NCI-H82 treated with DMSO at 0.1 percent for 48 hours (cell line): ENCODE measurements around the gene CTDNEP1.

Experiments used
- DNase-seq: peaks from one replicate; lab custom pipeline; 2025; ENCODE audit not compliant: unreplicated experiment; lab: John Stamatoyannopoulos, UW

The CTDNEP1 gene

DNA sequence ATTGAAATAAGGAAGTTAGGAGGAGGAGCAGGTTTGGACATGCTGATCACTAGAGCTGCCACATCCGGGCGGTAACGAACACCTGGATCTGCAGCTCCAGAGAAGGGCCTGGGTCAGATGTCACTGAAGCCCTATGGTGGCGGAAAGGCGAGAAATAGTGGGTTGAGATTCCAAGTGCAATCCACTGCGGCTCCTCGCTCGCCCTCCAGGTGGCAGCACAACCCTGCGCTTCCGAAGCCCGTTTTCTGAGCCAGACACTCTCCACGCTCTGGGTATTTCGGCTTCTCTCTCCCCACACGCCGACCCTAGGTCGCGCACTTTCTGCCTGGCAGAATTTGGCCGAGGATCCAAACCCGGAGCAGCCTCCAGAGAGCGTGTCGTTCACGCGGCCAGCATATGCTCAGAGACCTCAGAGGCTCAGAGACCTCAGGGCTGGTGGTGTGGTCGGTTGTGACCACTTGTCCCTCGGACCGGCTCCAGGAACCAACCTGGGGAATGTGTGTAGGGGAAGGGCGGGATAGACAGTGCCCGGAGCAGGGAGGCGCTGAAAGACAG, 29.1 kb upstream of the CTDNEP1 start:
- peak; percentile 94 for DNase-seq

DNA sequence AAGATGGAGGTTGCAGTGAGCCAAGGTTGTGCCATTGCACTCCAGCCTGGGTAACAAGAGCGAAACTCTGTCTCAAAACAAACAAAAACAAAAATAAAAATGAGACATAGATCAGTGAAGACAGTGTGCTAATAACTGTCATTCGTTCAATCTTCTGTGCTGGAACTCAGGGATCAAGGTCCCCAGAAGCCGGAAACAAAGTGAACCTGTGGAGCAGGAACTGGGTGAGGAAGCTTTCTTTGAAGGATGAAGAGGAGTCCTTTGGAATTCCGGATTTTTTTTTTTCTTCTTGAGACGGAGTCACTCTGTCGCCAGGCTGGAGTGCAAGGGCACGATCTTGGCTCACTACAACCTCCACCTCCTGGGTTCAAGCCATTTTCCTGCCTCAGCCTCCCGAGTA, 27.9 kb upstream of the CTDNEP1 start:
- no peak for DNase-seq

DNA sequence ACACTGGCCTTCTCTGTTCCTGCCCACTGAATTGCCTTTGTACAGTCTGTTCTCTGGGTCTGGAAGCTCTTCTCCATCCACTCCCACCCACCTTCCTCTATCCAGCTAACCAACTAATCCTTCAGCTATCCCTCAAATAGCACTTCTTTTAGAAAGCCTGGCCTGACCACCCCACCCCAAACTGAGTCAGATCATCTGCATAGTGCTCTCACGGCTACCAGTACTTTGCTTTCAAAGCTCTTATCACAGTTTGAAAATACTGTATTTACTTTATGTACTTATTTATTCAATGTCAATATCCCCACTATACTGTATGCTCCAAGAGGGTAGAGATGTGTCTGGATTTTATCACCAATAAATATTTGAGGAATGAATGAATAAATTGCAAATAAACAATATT, 15.2 kb upstream of the CTDNEP1 start:
- DNase-seq: no peak

DNA sequence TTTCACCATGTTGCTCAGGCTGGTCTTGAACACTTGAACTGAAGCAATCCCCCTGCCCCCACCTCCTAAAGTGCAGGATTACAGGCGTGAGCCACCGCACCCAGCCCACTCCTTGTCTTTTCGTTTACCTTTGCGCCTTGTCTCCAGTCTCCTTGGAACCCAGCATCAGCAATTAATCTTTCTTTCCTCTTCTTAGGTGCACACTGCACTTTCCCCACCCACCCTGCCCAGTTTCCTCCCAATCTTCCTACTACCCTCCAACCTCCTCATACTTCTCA, 12.2 kb upstream of the CTDNEP1 start:
- DNase-seq: peak; percentile 16

DNA sequence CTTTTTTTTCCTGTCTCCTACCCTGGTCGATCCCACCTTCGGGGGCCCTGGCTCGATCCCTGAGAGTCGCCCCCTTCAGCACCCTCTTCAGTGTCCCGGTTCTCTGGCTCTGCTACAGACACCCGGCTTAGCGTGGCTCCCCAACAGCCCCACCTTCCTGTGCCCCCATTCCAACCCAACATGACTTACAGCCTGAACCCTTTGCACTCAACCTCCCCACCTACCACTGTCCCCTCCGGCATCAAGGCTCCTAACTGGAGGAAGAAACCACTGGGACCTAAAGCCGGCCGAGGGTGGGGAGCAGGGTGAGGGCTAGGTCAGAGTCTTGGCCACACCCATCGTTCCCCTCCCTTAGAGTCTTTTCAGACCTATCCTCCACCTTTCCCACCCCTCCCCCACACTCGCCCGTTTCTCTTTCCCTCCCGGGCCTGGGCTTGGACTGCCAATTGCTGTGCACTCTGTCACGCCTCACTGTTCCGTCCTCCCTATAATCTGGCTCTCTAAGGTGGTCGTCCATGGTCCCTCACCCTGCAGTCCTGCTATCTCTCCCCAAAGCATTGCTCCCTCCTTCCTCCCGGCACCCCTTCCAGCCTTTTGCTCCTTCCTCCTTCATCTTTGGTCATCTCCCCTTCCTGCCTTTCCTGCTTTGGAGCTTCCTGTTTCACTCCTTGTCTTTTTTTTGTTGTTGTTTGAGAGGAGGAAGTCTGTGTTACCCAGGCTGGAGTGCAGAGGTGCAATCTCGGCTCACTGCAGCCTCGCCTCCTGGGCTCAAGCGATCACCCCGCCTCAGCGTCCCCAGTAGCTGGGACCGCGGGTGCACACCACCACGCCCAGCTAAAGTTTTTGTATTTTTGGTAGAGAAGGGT, 11.6 kb upstream of the CTDNEP1 start:
- no peak for DNase-seq

DNA sequence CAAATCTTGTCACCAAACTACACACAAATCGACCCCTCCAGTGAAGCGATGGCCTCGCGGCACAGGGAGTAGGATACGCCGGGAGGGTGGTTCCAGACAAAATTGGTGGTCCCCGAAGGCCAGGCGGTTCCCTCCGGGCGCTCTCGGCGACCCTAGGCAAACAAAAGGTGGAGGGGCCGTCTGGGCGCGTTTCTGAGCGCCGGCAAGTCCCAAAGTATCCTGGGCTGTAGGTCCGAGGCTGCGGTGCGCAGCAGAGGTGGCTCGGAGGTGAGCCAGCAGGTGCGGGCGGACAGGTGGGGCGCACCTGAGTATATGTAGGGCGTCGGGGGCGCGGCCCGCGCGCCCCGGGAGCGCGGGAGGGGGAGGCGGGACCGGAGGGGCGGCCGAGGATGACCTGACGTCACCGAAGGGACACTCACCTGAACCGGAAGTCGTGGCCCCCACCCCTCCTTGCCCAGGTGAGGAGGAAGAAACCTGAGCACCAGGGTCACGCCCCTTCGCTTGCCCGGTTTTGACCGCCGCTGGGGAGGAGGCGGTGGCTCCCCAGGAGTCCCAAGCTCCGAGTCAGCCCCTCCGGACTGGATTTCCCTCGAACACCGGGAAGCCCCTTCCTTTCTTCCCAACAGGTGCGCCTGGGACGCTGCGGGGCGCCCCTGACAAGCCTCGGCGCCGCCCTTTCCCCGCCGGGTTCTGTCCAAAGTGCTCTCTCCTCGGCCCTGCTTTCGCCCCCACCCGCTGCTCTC, 10.8 kb upstream of the CTDNEP1 start, which contains the start of gene CLDN7:
Gene CLDN7, minus strand, starts transcription at position 287 of the 743 bp plus-strand sequence. CDS start 435 bp downstream, outside the sequence.
- no peak for DNase-seq

DNA sequence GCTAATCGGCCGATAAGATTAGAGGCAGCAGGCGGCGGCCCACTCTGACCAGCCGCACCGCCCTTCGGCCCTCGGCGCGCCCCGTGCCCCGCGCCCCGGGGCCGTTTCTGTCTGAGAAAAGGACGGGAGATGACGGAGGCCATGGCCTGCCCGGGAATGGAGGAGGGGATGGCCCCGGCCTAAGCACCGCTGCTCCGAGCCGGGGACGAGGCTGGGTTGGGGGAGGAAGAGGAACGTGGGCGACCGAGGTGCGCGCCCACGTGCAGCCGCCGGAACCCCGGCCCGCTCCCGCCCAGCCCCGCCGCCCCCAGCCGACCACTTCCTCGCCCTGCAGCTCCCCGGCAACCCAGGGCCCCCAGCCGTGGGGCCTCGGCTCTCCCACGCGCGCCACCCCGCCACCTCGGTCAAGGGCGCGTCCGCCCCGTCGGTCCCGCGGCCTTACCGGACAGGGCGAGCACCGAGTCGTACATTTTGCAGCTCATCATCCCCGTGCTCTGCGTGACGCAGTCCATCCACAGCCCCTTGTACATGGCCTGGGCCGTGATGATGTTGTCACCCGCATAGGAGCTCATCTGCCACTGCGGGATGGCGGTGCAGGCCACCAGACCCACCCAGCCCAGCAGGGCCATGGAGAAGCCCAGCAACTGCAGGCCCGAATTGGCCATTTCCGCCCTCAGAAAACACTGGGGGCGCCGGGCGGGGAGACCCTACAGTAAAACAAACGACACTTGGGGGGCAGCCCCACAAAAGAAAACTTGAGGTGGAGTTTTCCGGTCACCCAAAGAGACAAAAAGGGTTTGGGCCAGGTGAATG, 10.1 kb upstream of the CTDNEP1 start:
- no peak for DNase-seq

DNA sequence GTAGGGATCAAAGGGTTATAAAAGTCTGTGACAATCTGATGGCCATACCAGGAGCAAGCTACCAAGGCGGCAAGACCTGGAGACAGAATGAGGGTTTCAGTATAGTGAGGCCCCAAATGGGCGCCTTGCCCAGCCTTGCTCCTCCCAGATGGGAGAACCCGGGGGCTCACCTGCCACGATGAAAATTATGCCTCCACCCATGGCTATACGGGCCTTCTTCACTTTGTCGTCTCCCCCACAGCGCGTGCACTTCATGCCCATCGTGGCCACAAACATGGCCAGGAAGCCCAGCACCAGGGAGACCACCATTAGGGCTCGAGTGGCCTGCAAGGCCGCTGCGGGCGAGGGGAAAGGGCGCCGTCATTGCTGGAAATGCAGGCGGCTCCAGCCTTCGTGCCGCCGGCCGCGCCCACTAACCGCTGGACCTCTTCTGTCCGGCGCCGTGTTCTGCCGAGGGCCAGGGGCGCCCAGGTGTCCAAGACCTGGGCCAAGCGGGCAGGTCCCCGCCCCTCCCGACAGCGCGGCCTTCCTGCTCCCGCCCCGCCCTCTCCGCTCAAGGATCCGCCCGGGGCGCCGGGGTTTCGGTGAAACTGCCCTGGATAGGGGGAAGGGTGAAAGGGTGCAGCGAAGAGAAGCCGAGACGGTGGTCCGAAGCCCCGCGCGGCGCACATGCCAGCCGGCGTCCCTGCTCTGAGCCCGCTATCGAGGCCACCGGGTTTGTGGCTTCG, 9.3 kb upstream of the CTDNEP1 start:
- no peak for DNase-seq

DNA sequence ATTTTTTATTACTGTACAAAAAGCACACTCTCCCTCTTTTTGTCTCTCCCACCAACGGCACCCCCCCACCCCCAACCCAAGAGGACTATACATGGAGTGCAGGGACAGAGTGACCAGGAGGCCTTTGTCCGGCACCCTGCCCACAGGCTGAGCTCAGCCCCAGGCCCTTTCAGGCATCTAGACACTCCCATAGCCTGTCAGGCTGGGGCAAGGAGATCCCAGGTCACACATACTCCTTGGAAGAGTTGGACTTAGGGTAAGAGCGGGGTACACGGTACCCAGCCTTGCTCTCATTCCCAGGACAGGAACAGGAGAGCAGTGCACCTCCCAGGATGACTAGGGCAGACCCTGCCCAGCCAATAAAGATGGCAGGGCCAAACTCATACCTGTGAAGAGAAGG, 8.6 kb upstream of the CTDNEP1 start:
- no peak for DNase-seq

DNA sequence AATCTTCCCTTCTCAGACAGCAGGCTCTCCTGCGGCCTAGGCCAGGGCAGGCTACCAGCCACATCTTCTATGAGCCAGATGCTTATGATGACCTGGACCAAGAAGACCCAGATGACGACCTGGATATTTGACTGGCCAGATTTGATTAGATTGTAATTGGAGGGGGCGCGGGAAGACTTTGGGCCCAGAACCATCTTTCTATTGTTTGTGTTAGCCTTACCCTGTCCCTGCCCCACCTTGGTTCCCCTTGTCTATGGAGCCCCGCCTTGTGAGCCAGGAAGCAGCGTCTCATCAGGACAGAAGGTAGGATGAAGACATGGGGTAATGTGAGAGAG, 8.0 kb upstream of the CTDNEP1 start:
- DNase-seq: no peak

DNA sequence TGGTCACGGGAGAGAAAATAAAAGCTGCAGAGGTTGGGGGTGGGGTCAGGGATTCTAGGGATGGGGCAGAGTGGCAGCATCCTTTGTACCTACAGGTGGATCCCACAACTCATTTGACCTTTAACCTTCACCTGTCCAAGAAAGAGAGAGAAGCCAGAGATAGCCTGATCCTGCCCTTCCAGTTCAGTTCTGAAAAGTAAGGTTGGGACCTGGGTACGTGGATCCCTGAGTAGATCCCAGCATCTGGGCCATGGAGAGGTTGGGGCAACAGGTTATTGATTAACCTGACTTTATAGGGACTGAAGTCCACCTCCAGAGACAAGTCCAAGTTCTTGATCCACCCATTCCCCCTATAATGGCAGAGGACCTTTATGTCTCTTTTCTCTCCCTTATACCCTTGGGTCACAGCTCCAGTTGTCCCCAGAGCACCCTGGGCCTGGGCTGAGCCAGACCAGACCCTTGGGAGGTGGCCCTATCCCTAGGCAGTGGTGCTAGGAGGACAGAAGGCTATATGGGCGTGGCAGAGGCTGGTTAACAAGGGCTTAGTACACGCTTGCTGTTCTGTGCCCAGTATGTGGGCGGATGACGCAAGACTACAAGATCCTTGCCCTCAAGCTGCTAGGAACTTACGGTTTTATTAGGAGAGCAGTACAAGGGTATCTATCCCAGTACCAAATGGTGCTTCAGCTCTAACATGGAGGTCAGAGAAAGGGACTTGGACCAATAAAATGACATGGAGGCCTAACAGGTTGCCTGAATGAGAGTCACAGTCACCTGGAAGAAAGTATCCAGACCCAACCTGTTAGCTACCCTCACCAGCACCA, 7.4 kb upstream of the CTDNEP1 start:
- no peak for DNase-seq

DNA sequence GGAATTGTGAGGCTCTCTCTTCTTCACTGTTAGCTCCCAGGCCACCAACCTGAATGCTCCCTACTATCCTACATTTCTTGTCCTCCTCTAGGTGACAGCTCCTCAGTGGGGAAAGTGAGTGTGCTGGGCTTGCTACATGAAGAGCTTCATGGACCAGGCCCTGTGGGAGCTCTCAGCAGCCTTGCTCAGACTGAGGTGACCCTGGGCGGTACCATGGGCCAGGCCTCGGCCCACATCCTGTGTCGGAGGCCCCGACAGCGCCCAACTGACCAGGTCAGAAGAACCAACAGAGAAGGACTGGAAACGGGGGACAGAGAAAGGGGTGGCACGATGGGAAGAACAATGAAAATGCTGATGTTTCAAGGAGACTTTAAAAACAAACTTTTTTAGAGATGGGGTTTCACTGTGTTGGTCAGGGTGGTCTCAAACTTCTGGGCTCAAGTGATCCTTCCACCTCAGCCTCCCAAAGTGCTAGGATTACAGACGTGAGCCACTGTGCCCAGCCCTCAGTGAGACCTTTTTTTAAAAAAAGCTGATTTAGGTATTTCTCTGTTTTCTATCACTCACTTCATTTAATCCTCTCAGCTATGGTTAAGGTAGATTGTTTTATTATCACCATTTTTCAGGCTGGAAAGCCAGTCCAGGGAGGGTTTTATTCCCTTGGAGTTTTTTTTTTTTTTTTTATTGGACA, 5.4 kb upstream of the CTDNEP1 start:
- DNase-seq: no peak

DNA sequence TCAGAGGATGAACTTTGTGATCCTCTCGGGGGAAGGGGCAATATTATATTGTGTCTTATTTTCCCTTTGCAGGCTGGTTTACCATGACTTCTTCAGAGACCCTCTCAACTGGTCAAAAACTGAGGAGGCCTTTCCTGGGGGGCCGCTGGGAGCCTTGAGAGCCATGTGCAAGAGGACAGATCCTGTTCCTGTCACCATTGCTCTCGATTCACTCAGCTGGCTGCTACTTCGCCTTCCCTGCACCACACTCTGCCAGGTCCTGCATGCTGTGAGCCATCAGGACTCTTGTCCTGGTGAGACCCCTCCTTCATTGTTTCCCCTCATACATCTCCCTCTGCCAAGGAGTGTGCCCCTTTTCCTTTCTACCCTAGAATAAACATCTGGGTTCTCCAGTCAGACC, 3.0 kb upstream of the CTDNEP1 start:
- DNase-seq: no peak

DNA sequence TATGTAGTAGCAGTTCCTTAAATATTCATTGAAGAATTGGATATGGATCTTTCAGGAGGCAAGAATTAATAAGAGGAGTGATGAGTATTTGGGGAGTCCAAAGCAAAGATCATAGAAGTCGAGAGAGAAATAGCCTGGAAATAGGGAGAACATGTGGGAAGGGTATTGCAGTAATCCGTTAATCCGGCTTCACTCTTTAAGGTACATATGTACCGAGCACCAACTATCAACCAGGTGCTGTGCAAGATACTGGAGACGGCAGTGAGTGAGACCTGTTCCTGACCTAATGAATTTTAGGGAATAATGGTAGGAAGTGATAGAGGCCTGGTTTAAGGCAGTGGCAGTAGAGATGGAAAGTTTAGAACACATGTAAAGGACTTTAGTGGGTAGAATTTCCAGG, 1.5 kb upstream of the CTDNEP1 start:
- DNase-seq: peak; percentile 67

DNA sequence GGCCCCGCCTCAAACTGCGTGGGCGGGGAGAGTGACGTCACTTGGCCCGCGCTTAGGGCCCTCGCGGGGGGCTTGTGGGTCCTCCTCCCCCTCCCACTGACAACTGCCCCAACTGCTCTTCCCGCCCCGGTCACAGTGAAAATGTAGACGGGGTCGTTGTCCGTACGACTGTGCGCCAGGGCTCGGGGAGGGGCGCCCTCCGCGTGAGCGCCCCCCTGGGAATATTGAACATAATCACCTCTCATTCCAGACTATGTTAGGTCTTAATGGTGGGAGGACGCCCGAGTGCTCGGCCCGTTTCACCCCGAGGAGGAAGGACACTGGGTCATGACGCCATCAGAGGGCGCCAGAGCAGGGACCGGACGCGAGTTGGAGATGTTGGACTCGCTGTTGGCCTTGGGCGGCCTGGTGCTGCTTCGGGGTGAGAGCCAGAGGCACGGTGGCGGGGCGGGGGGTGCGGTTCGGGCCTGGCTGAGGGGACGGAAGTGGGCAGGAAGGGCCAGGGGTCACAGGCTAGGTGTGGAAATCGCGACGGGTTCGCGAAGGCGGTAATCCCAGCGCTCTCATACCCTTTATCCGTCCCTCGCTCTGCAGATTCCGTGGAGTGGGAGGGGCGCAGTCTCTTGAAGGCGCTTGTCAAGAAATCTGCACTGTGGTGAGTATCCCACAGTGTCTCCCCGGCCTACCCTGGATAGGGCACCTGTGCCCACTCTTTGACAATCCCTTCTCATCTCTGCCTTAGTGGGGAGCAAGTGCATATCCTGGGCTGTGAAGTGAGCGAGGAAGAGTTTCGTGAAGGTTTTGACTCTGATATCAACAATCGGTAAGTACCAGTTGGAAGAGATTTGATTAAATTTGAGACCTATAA, 876 bp upstream of the CTDNEP1 start, which contains the start of gene ELP5:
Gene ELP5, plus strand, starts transcription at position 40 of the 868 bp plus-strand sequence. Its CDS starts 336 bp downstream, at position 376.
- peak; percentile 92 for DNase-seq

DNA sequence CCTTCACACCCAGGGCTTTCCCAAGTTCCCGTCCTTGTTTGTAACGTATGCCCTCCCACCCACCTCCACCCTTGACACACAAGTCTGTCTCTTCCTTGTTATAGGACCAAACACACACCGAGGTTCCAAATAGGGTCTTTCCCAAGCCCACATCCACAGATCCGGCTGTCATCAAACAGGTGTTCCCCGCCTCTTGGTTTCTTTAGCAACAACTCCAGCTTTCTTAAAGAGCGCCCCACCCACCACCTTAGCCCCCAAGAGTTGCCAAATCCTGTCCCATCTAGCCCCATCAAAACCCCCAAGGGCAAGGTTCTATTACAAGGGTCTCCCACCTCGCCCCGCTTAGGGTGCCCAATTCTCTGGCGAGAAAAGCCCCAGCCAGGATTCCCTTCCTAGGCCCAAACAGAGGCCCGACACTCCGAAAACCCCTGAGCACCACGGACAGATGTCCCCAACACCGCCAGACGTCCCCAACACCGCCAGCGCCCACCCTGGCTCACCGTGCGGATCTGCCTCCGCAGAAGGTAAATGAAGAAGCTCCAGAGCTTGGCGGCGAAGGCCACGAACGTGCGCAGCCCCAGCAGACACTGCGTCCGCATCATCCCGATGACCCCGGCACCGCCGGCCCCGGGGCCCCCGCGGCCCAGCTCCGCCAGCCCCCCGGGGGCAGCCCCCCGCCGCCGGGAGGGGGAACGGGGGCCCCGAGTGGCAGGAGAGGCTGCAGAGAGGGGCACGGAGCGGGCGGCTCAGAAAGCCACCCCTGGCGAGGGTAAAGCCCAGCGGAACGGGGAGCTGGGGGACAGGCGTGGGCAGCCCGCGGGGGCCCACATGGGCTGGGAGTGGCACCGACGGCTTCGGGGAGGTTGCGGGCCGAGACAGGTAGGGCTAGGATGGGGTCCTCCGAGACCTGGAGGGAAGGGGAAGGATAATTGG, 573 bp downstream of the CTDNEP1 start:
- DNase-seq: no peak

DNA sequence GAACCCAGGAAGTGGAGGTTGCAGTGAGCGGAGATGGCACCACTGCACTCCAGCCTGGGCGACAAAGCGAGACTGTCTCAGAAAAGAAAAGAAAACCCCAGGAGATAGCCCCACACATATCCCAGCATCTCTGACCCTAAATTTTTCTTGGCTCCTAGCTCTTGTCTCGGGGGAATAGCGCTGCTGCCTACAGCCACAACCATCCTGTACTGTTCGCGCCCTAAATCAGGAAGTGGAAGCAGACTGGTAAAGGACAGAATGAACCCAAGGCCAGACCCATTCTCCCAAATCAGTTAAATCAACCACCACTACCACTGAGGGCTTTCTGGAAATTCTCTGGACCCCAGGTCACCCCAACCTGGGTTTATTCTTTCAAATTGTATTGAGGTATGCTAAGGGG, 1.7 kb downstream of the CTDNEP1 start:
- no peak for DNase-seq
